Activated CD8-positive, alpha-beta memory T cell treated with anti-CD3 and anti-CD28 coated beads for 36 hours (primary cell): ENCODE measurements around the gene NRAS. TPM values are rescaled to one million over a fixed set of nuclear protein-coding genes. Genes with fewer than 3 reads are reported as not detected.
"Not testable (repeated sequence)": the region's sequence is repeated elsewhere in the genome, so short reads cannot be mapped to it uniquely, and the experiment has no call there.

Experiments
- CTCF ChIA-PET: fragments of 350-600 bp; sonication (Branson Sonifier 250); formaldehyde crosslinking; loops from one replicate; lab custom pipeline; 2021; ENCODE audit warnings: antibody characterized with exemption; lab: Charles Lee
- POLR2A ChIA-PET: fragments of 350-600 bp; sonication (Branson Sonifier 250); formaldehyde crosslinking; loops from one replicate; lab custom pipeline; 2021; ENCODE audit warnings: antibody characterized with exemption; lab: Charles Lee
- total RNA-seq, 2 experiments: library from RNA; stranded (reverse); gene quantifications; one replicate each; pipeline ENCODE4 v1.2.3, GENCODE V29; 2021

Gene NRAS
- total RNA-seq, result 10 to 100 TPM; 71.1 to 71.4 TPM

GRCh38 chr1:114716304-114717170 is at the start of gene NRAS:
TSS of gene NRAS (minus strand) at chr1:114716771. CDS start at chr1:114716160, 611 bp downstream.
- ChIA-PET POLR2A (interaction anchor here (0.7 to 1.3 kb wide), 4 partner anchors 10 to 205 kb away, joined by 3 to 7 read pairs (median 3); partner anchors contain the start of genes SIKE1 and TRIM33), CTCF (no interaction called here)

GRCh38 chr1:114764689-114765088 is 48.1 kb upstream of the NRAS start:
- POLR2A ChIA-PET, result no interaction called here

GRCh38 chr1:114758256-114758832 is 41.8 kb upstream of the NRAS start:
- POLR2A ChIA-PET, result interaction anchor here (0.9 to 1.0 kb wide), 2 partner anchors 23 to 247 kb away, joined by 3 to 8 read pairs; partner anchors contain the start of gene SIKE1
- CTCF ChIA-PET, result no interaction called here

More at GRCh38 chr1:114764689-114765088, 48.1 kb upstream of the NRAS start:
- CTCF ChIA-PET, result no interaction called here

GRCh38 chr1:114757455-114758255 is 41.1 kb upstream of the NRAS start, which contains the start of gene CSDE1:
TSS of gene CSDE1 (minus strand) at chr1:114757984. CDS start at chr1:114739890, 18,094 bp downstream.
- ChIA-PET POLR2A (interaction anchor here (0.9 to 1.0 kb wide), 2 partner anchors 23 to 246 kb away, joined by 3 to 8 read pairs; partner anchors contain the start of gene SIKE1), CTCF (interaction anchor here (0.7 kb wide), 1 partner anchor 17 kb away, joined by 3 read pairs; no protein-coding TSS in a partner anchor)

GRCh38 chr1:114756949-114757454 is 40.4 kb upstream of the NRAS start:
- ChIA-PET POLR2A (interaction anchor here (1.0 kb wide), 1 partner anchor 245 kb away, joined by 3 read pairs; no protein-coding TSS in a partner anchor), CTCF (interaction anchor here (0.7 kb wide), 1 partner anchor 18 kb away, joined by 3 read pairs; no protein-coding TSS in a partner anchor)

- CTCF ChIA-PET, result interaction anchor here (0.6 kb wide), 1 partner anchor 10 kb away, joined by 3 read pairs; no protein-coding TSS in a partner anchor
- POLR2A ChIA-PET, result interaction anchor here (1.7 kb wide), 1 partner anchor 12 kb away, joined by 6 read pairs; no protein-coding TSS in a partner anchor
These were observed 39.7 kb upstream of the NRAS start for GRCh38 chr1:114756009-114756892.

GRCh38 chr1:114755006-114755931 is 38.7 kb upstream of the NRAS start:
- ChIA-PET CTCF (no interaction called here), POLR2A (interaction anchor here (1.7 kb wide), 1 partner anchor 11 kb away, joined by 6 read pairs; no protein-coding TSS in a partner anchor)

GRCh38 chr1:114753702-114754101 is 37.1 kb upstream of the NRAS start:
- CTCF ChIA-PET, POLR2A ChIA-PET: not testable (repeated sequence)

GRCh38 chr1:114753143-114753542 is 36.6 kb upstream of the NRAS start:
- POLR2A ChIA-PET, result no interaction called here
- CTCF ChIA-PET, result no interaction called here

GRCh38 chr1:114750780-114751179 is 34.2 kb upstream of the NRAS start:
- POLR2A ChIA-PET, result no interaction called here
- CTCF ChIA-PET, result no interaction called here

- CTCF ChIA-PET, result no interaction called here
- POLR2A ChIA-PET, result interaction anchor here (0.5 kb wide), 1 partner anchor 11 kb away, joined by 5 read pairs; no protein-coding TSS in a partner anchor
These were observed 33.3 kb upstream of the NRAS start for GRCh38 chr1:114749835-114750234.

GRCh38 chr1:114746450-114747121 is 30.0 kb upstream of the NRAS start:
- ChIA-PET CTCF (interaction anchor here (0.9 kb wide), 1 partner anchor 10 kb away, joined by 3 read pairs; no protein-coding TSS in a partner anchor), POLR2A (no interaction called here)

- POLR2A ChIA-PET, result interaction anchor here (1.8 kb wide), 1 partner anchor 10 kb away, joined by 6 read pairs; no protein-coding TSS in a partner anchor
- CTCF ChIA-PET, result no interaction called here
These were observed 28.7 kb upstream of the NRAS start for GRCh38 chr1:114745291-114745690.

GRCh38 chr1:114741963-114742746 is 25.6 kb upstream of the NRAS start:
- ChIA-PET POLR2A (no interaction called here), CTCF (no interaction called here)

- ChIA-PET CTCF (no interaction called here), POLR2A (no interaction called here)
These were observed 23.8 kb upstream of the NRAS start for GRCh38 chr1:114740331-114740730.
